ENCODE results near the gene PIK3C2G. TPM values are rescaled to one million over a fixed set of nuclear protein-coding genes. Genes with fewer than 3 reads are reported as not detected.

Gene PIK3C2G
- total RNA-seq, 1 experiment from 2014 or later, result not detected

GRCh38 chr12:18424857-18425256 is 163.5 kb downstream of the PIK3C2G start:
- H3K4me1 ChIP-seq (ENCODE audit: insufficient read depth, low read length, poor library complexity, severe bottlenecking), result no peaks in the 10 kb centered on the region
- no peaks in the 10 kb centered on the region for H3K36me3 ChIP-seq (ENCODE audit: insufficient read depth, low read length, poor library complexity, severe bottlenecking)
- intact Hi-C loops (cut with micrococcal nuclease; ENCODE audit: unreplicated experiment), result no loop called here
- ChIA-PET CTCF (interaction anchor here (0.6 kb wide), 1 partner anchor 436 kb away, joined by 5 read pairs; no protein-coding TSS in a partner anchor), POLR2A (ENCODE audit: low non-redundant PET) (no interaction called here)
- no peak for DNase-seq (ENCODE audit: low spot score)
- no peak overlapping the region for H3K27ac ChIP-seq (ENCODE audit: low read depth, low read length, poor library complexity, severe bottlenecking)
- H3K9me3 ChIP-seq (ENCODE audit: low read depth, low read length, poor library complexity, severe bottlenecking), result no peaks in the 10 kb centered on the region
- TF ChIP-seq EZH2 (IDR thresholded peaks at IDR 0.05; ENCODE audit: borderline replicate concordance, low read depth, low read length, poor library complexity, severe bottlenecking) (no peak), CTCF (conservative IDR thresholded peaks at IDR 0.05; ENCODE audit: low read depth, low read length) (no peak)
- H3K27me3 ChIP-seq (replicated peaks; ENCODE audit: insufficient read depth, low read depth, low read length, poor library complexity), result no peaks in the 10 kb centered on the region
- H3K4me3 ChIP-seq (ENCODE audit: low read depth, low read length, poor library complexity, severe bottlenecking), result no peak overlapping the region
- BruUV-seq (replicated peaks), result no TSS peak

GRCh38 chr12:18427520-18427919 is 166.2 kb downstream of the PIK3C2G start:
- Histone ChIP-seq H3K27me3 (replicated peaks; ENCODE audit: insufficient read depth, low read depth, low read length, poor library complexity) (no peaks in the 10 kb centered on the region), H3K4me3 (ENCODE audit: low read depth, low read length, poor library complexity, severe bottlenecking) (no peak overlapping the region), H3K27ac (ENCODE audit: low read depth, low read length, poor library complexity, severe bottlenecking) (no peak overlapping the region), H3K9me3 (ENCODE audit: low read depth, low read length, poor library complexity, severe bottlenecking) (no peaks in the 10 kb centered on the region), H3K36me3 (ENCODE audit: insufficient read depth, low read length, poor library complexity, severe bottlenecking) (no peaks in the 10 kb centered on the region), H3K4me1 (ENCODE audit: insufficient read depth, low read length, poor library complexity, severe bottlenecking) (no peaks in the 10 kb centered on the region)
- BruUV-seq (replicated peaks), result no TSS peak
- ChIA-PET CTCF (no interaction called here), POLR2A (ENCODE audit: low non-redundant PET) (no interaction called here)
- no peak for TF ChIP-seq CTCF (conservative IDR thresholded peaks at IDR 0.05; ENCODE audit: low read depth, low read length)
- no peak for TF ChIP-seq EZH2 (IDR thresholded peaks at IDR 0.05; ENCODE audit: borderline replicate concordance, low read depth, low read length, poor library complexity, severe bottlenecking)
- intact Hi-C loops (cut with micrococcal nuclease; ENCODE audit: unreplicated experiment), result no loop called here
- DNase-seq (ENCODE audit: low spot score), result no peak

- no peaks in the 10 kb centered on the region for H3K27me3 ChIP-seq (replicated peaks; ENCODE audit: insufficient read depth, low read depth, low read length, poor library complexity)
- BruUV-seq (replicated peaks), result no TSS peak
- H3K27ac ChIP-seq (ENCODE audit: low read depth, low read length, poor library complexity, severe bottlenecking), result no peak overlapping the region
- intact Hi-C loops (cut with micrococcal nuclease; ENCODE audit: unreplicated experiment), result no loop called here
- no peak for DNase-seq (ENCODE audit: low spot score)
- H3K4me1 ChIP-seq (ENCODE audit: insufficient read depth, low read length, poor library complexity, severe bottlenecking), result no peaks in the 10 kb centered on the region
- ChIA-PET POLR2A (ENCODE audit: low non-redundant PET) (no interaction called here), CTCF (no interaction called here)
- H3K4me3 ChIP-seq (ENCODE audit: low read depth, low read length, poor library complexity, severe bottlenecking), result no peak overlapping the region
- H3K9me3 ChIP-seq (ENCODE audit: low read depth, low read length, poor library complexity, severe bottlenecking), result no peaks in the 10 kb centered on the region
- TF ChIP-seq CTCF (conservative IDR thresholded peaks at IDR 0.05; ENCODE audit: low read depth, low read length) (no peak), EZH2 (IDR thresholded peaks at IDR 0.05; ENCODE audit: borderline replicate concordance, low read depth, low read length, poor library complexity, severe bottlenecking) (no peak)
- H3K36me3 ChIP-seq (ENCODE audit: insufficient read depth, low read length, poor library complexity, severe bottlenecking), result no peaks in the 10 kb centered on the region
Measured at GRCh38 chr12:18428416-18428815, 167.1 kb downstream of the PIK3C2G start.

All from A673 (cell line).